ENCODE results near the gene OR9G4.

Gene OR9G4

DNA sequence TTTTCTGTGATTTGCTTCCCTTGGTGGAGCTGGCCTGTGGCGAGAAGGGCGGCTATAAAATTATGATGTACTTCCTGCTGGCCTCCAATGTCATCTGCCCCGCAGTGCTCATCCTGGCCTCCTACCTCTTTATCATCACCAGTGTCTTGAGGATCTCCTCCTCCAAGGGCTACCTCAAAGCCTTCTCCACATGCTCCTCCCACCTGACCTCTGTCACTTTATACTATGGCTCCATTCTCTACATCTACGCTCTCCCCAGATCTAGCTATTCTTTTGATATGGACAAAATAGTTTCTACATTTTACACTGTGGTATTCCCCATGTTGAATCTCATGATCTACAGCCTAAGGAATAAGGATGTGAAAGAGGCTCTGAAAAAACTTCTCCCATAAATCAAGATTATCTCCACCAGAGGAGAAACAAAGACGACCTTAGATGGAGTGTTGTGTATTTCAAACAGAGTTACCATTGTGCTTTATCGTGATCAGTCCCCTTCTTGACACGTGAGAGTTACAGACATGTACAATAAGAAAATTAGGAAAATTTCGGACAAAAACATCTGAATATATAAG is 47.5 kb downstream of the OR9G4 start:
- no peak overlapping the region for H3K27ac ChIP-seq
- TF ChIP-seq ZFX (IDR thresholded peaks at IDR 0.05; ENCODE audit: borderline replicate concordance): no peak
- TF ChIP-seq, protein P1, sequence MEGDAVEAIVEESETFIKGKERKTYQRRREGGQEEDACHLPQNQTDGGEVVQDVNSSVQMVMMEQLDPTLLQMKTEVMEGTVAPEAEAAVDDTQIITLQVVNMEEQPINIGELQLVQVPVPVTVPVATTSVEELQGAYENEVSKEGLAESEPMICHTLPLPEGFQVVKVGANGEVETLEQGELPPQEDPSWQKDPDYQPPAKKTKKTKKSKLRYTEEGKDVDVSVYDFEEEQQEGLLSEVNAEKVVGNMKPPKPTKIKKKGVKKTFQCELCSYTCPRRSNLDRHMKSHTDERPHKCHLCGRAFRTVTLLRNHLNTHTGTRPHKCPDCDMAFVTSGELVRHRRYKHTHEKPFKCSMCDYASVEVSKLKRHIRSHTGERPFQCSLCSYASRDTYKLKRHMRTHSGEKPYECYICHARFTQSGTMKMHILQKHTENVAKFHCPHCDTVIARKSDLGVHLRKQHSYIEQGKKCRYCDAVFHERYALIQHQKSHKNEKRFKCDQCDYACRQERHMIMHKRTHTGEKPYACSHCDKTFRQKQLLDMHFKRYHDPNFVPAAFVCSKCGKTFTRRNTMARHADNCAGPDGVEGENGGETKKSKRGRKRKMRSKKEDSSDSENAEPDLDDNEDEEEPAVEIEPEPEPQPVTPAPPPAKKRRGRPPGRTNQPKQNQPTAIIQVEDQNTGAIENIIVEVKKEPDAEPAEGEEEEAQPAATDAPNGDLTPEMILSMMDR (IDR thresholded peaks at IDR 0.05): no peak

DNA sequence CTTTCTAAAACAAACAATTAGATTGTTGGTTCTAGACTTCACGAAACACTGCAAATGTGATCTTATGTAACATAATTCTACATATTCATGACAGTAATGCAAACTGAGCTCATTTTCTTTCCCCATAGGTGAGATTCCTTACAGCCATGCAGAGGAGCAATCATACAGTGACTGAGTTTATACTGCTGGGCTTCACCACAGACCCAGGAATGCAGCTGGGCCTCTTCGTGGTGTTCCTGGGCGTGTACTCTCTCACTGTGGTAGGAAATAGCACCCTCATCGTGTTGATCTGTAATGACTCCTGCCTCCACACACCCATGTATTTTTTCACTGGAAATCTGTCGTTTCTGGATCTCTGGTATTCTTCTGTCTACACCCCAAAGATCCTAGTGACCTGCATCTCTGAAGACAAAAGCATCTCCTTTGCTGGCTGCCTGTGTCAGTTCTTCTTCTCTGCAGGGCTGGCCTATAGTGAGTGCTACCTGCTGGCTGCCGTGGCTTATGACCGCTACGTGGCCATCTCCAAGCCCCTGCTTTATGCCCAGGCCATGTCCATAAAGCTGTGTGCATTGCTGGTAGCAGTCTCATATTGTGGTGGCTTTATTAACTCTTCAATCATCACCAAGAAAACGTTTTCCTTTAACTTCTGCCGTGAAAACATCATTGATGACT is 48.1 kb downstream of the OR9G4 start:
- no peak for TF ChIP-seq ZFX (IDR thresholded peaks at IDR 0.05; ENCODE audit: borderline replicate concordance)
- TF ChIP-seq, protein P1 (IDR thresholded peaks at IDR 0.05): no peak

DNA sequence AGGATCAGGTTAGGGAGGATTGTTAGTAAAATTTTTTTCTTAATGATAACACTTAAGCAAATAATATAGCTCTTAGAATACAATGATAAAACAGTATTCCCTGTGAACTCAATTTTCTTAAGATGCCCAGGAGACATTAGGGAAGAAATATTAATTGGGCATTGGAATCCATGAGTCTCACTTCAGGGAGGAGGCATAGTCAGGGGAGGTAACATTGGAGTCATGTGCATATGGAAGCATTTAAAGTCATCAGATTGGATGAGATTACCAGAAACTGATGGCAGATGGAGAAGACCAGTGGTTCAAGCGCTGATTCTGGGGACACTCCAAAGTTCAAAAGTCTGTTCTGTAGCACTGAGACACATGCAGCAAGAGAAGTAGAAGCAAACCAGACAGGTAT is 49.7 kb downstream of the OR9G4 start, which contains the start of gene OR9G1:
TSS of gene OR9G1 (plus strand) at position 301 of the 400 bp plus-strand sequence. CDS start 1,293 bp downstream, outside the sequence.
- TF ChIP-seq, protein P1 (IDR thresholded peaks at IDR 0.05): no peak
- TF ChIP-seq ZFX (IDR thresholded peaks at IDR 0.05; ENCODE audit: borderline replicate concordance): no peak
- H3K27ac ChIP-seq: no peak within 1 kb of the TSS

More for the DNA sequence above, 48.1 kb downstream of the OR9G4 start:
- H3K27ac ChIP-seq: no peak overlapping the region

DNA sequence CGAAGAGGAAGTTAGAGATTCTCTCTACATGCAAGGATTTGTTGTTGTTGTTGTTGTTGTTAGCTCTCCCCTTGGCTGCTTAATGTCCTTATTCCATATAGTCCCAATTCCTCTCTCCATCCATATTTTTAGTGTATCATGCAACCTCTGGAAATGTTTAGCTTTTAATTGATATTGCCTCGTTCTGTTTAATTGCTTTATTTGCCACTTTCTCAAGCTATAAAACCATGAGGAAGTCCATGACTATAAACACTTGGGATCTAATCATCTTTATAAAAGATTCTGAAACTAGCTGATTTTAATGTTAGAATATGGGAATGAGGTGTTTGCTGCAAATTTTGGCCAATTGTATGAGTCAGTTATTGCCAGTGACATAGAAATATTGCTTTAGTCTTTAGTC is 55.1 kb downstream of the OR9G4 start:
- no peak overlapping the region for H3K27ac ChIP-seq
- TF ChIP-seq, protein P1 (IDR thresholded peaks at IDR 0.05): no peak
- TF ChIP-seq ZFX (IDR thresholded peaks at IDR 0.05; ENCODE audit: borderline replicate concordance): no peak
